Right lobe of liver (tissue), 6 donors: ENCODE measurements around the gene GSTA4. TPM values are rescaled to one million over a fixed set of nuclear protein-coding genes. Genes with fewer than 3 reads are reported as not detected.

Experiments used
- ATAC-seq, 4 donors: fragments of 200-7000 bp; cut with Tn5 transposase; one replicate each; pipeline ENCODE4 v1.9.1; 2020; ENCODE audit warnings: mild to moderate bottlenecking in 4 of 4, moderate library complexity in 4 of 4
- DNase-seq, 3 donors: peaks; one replicate each; pipeline ENCODE4 v3.0.0-alpha.2; 2020
- H3K27ac ChIP-seq, 3 donors: fragments of 200-600 bp; one replicate each; pipeline ENCODE4 v1.8.0; 2022
- H3K27me3 ChIP-seq, 2 donors: fragments of 200-600 bp; one replicate each; pipeline ENCODE4 v1.8.0; 2022
- H3K36me3 ChIP-seq, 4 donors: fragments of 200-600 bp; sonication (generic) in 1 of 4; one replicate each; pipeline versions ENCODE4 v1.5.1 to v1.8.0; 2017 to 2022; ENCODE audit warnings: control low read depth in 1 of 4
- H3K4me1 ChIP-seq, 4 donors: fragments of 200-600 bp; sonication (generic) in 1 of 4; one replicate each; pipeline versions ENCODE4 v1.5.1 to v1.8.0; 2017 to 2022; ENCODE audit warnings: control low read depth in 1 of 4
- H3K4me3 ChIP-seq, 3 donors: fragments of 200-600 bp; one replicate each; pipeline ENCODE4 v1.8.0; 2022
- H3K9me3 ChIP-seq, 4 donors: fragments of 200-600 bp; sonication (generic) in 1 of 4; one replicate each; pipeline versions ENCODE4 v1.5.1 to v1.8.0; 2017 to 2022; ENCODE audit warnings: control low read depth in 1 of 4
- CTCF ChIP-seq, 4 donors: fragments of 200-600 bp in 3 of 4; fragments of 450-650 bp in 1 of 4; IDR thresholded peaks; one replicate each; pipeline versions ENCODE4 v1.5.1 to v1.8.0; 2016 to 2022; ENCODE audit warnings: antibody characterized with exemption in 4 of 4, mild to moderate bottlenecking in 2 of 4
- POLR2A ChIP-seq: fragments of 450-650 bp; IDR thresholded peaks from one replicate; pipeline ENCODE4 v1.6.1; 2017; ENCODE audit warnings: antibody characterized with exemption, mild to moderate bottlenecking
- WGBS: methylation state at CpG from one replicate; pipeline ENCODE4 v1.1.6; 2018; ENCODE audit warnings: low coverage, low lambda C conversion rate; ENCODE audit not compliant: insufficient coverage; ENCODE audit errors: missing lambda C conversion rate; 5-methylcytosine and 5-hydroxymethylcytosine counted together
- intact Hi-C, 2 donors: fragments of 100-400 bp; cut with DNase I; formaldehyde crosslinking; loops; one replicate each; pipeline versions ENCODE4 v1.11.2 to v1.14.1; 2022
- total RNA-seq, 6 experiments: library from RNA; depleted of rRNA in 2 of 6; stranded (reverse); fragments of >200 nt in 2 of 6; fragmentation: NEBNext Ultra II Directional in 3 of 6; extraction: Animal tissue kit (Norgen Biotek cat#: 25700) in 3 of 6; gene quantifications; one replicate each; pipeline versions ENCODE4 v1.1.0 to v1.2.4, GENCODE V29; 2016 to 2023
- donor health status: DM: no; HTN: yes; CAD: no.
- donor health status: DM: no; HTN: no; CAD: no.
- donor health status: DM: no; HTN: no; CAD: no.
- donor health status: DM: no; HTN: yes; CAD: no.
- donor health status: DM: no; HTN: yes; CAD: no.

The GSTA4 gene
- total RNA-seq, 6 experiments from 2014 or later: 4.8 to 23.1 (median 9.2) TPM

- TF ChIP-seq CTCF (IDR thresholded peaks at IDR 0.05) (no peak), POLR2A (no peak)
- 88% methylated on average over 1 of the region's 1 CpG for WGBS
- no peaks in the 10 kb centered on the region for H3K9me3 ChIP-seq
- no peak for ATAC-seq
- no peak overlapping the region for H3K4me3 ChIP-seq
- no peaks in the 10 kb centered on the region for H3K27me3 ChIP-seq
- H3K27ac ChIP-seq: no peak overlapping the region
- intact Hi-C loops: no loop called here
- no peak for DNase-seq
- H3K36me3 ChIP-seq: peaks cover 0 to 74% (median 18%) of the 10 kb centered on the region in 4 donors
- H3K4me1 ChIP-seq: no peaks in the 10 kb centered on the region
These were observed 19.7 kb upstream of the GSTA4 start for GRCh38 chr6:53014744-53015143.

- DNase-seq: no peak
- Histone ChIP-seq H3K4me1 (no peaks in the 10 kb centered on the region), H3K36me3 (peaks cover 0 to 76% (median 22%) of the 10 kb centered on the region in 4 donors), H3K9me3 (no peaks in the 10 kb centered on the region), H3K27ac (no peak overlapping the region), H3K4me3 (no peak overlapping the region), H3K27me3 (no peaks in the 10 kb centered on the region)
- ATAC-seq: no peak
- TF ChIP-seq POLR2A (no peak), CTCF (IDR thresholded peaks at IDR 0.05) (no peak)
- intact Hi-C loops: no loop called here
These were observed 19.0 kb upstream of the GSTA4 start for GRCh38 chr6:53014063-53014462.

- H3K27me3 ChIP-seq: no peaks in the 10 kb centered on the region
- no peaks in the 10 kb centered on the region for H3K4me1 ChIP-seq
- intact Hi-C loops: no loop called here
- H3K4me3 ChIP-seq: no peak overlapping the region
- no peaks in the 10 kb centered on the region for H3K9me3 ChIP-seq
- DNase-seq: no peak
- H3K27ac ChIP-seq: no peak overlapping the region
- 69% methylated on average over 1 of the region's 1 CpG for WGBS
- TF ChIP-seq CTCF (IDR thresholded peaks at IDR 0.05) (no peak), POLR2A (no peak)
- no peak for ATAC-seq
- H3K36me3 ChIP-seq: peaks cover 0 to 75% (median 21%) of the 10 kb centered on the region in 4 donors
These were observed 16.9 kb upstream of the GSTA4 start for GRCh38 chr6:53011979-53012378.

- 100% methylated on average over 1 of the region's 1 CpG for WGBS
- Histone ChIP-seq H3K4me1 (no peaks in the 10 kb centered on the region), H3K27me3 (no peaks in the 10 kb centered on the region), H3K4me3 (no peak overlapping the region), H3K36me3 (peaks cover 0 to 83% (median 27%) of the 10 kb centered on the region in 4 donors), H3K9me3 (no peaks in the 10 kb centered on the region), H3K27ac (no peak overlapping the region)
- DNase-seq (no peak), ATAC-seq (no peak)
- intact Hi-C loops: no loop called here
- TF ChIP-seq POLR2A (no peak), CTCF (IDR thresholded peaks at IDR 0.05) (no peak)
These were observed 15.4 kb upstream of the GSTA4 start for GRCh38 chr6:53010504-53010903.

- H3K27ac ChIP-seq: no peak overlapping the region
- no peaks in the 10 kb centered on the region for H3K27me3 ChIP-seq
- peaks cover 0 to 85% (median 27%) of the 10 kb centered on the region in 4 donors for H3K36me3 ChIP-seq
- H3K4me3 ChIP-seq: no peak overlapping the region
- no peaks in the 10 kb centered on the region for H3K9me3 ChIP-seq
- ATAC-seq (no peak), DNase-seq (no peak)
- 97% methylated on average over 2 of the region's 3 CpGs for WGBS
- intact Hi-C loops: no loop called here
- no peak for TF ChIP-seq CTCF (IDR thresholded peaks at IDR 0.05)
- TF ChIP-seq POLR2A: no peak
- no peaks in the 10 kb centered on the region for H3K4me1 ChIP-seq
These were observed 14.4 kb upstream of the GSTA4 start for GRCh38 chr6:53009511-53009910.
